IPS-15b (cell line): ENCODE data around the gene SAMD9L.
"Not testable (repeated sequence)": the region's sequence is repeated elsewhere in the genome, so short reads cannot be mapped to it uniquely, and the experiment has no call there.

Experiments used
- H3K27me3 ChIP-seq: one replicate; pipeline ENCODE4 v1.6.1; 2013; ENCODE audit warnings: low read length; ENCODE audit not compliant: control insufficient read depth, insufficient read depth
- H3K36me3 ChIP-seq: one replicate; pipeline ENCODE4 v1.6.1; 2013; ENCODE audit warnings: low read length; ENCODE audit not compliant: control insufficient read depth, insufficient read depth
- H3K4me1 ChIP-seq: one replicate; pipeline ENCODE4 v1.6.1; 2013; ENCODE audit warnings: mild to moderate bottlenecking, low read length; ENCODE audit not compliant: control insufficient read depth, insufficient read depth
- H3K4me3 ChIP-seq: one replicate; pipeline ENCODE4 v1.5.1; 2013; ENCODE audit warnings: low read depth, low read length
- H3K9ac ChIP-seq: one replicate; pipeline ENCODE4 v1.6.1; 2013; ENCODE audit warnings: low read depth, mild to moderate bottlenecking, low read length
- H3K9me3 ChIP-seq: one replicate; pipeline ENCODE4 v1.6.1; 2013; ENCODE audit warnings: mild to moderate bottlenecking, low read length; ENCODE audit not compliant: control insufficient read depth, insufficient read depth

The SAMD9L gene

DNA sequence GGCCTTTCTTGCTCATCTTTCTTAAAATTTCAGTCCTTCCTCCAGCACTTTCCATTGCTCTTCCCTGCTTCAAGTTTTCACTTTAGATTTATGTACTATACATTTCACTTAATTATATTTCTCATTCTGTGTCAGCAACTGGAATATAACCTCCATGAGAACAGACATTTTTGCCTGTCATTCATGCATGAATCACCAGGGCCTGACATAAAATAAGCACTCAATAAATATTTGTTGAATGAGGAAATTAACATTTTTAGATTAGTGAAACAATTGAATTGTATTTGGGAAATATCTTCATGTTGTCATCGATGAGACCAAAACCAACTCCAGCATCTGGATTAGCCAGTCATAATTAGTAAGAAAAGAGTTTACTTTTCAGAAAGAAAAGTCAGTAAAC lies 6.1 kb downstream of the SAMD9L start:
- Histone ChIP-seq H3K27me3 (no peaks in the 10 kb centered on the region), H3K4me3 (no peak overlapping the region), H3K36me3 (no peaks in the 10 kb centered on the region), H3K9ac (no peak overlapping the region), H3K9me3 (no peaks in the 10 kb centered on the region), H3K4me1 (no peaks in the 10 kb centered on the region)

DNA sequence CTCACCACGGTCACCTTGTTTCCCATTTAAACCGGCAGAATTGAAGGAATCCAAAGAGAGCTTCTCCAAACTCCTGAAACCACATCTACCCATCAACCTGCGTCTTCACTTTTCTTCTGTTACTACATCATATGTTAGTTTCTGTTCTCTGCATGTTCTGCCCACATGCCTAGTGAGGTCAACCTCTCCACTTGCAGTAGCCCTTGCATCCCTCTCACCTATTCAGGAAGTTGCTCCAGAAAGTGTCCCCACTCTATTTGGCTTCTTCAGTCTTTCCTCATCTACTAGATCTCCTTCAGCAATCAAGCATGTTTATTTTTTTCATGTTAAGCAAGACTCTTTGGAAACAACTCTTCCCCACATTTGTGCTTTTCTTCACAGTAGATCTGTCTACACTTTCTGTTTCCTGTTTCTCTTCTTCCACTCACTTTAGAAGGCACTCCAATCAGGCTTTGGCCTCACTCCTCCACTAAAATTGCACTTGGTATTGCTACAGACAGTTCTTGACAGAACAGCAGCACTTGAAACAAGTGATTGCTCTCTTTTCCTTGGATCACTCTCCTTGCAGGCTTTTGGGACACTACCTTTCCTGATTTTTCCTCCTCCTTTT lies 7.5 kb downstream of the SAMD9L start:
- no peak overlapping the region for H3K9ac ChIP-seq
- no peaks in the 10 kb centered on the region for H3K4me1 ChIP-seq
- H3K27me3 ChIP-seq, result no peaks in the 10 kb centered on the region
- H3K4me3 ChIP-seq, result no peak overlapping the region
- no peaks in the 10 kb centered on the region for H3K9me3 ChIP-seq
- H3K36me3 ChIP-seq, result no peaks in the 10 kb centered on the region

DNA sequence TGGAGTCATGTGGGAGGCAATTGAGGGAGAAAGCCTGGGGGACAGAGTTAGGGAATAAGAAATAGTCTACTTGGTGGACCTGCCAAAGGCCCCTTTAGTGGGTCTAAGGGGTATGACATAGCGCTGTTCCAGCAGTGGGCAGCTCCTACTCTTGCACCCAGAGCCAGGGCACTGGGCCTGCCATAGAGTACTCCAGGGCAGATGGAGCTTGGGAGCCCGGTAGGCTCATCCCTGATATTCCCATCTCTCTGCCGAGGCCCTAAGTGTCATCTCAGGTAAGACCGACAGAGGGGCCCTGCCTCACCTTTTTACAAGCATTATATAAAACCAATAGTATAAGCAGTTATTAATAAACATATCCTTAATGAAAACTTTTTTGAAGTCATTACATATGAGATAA lies 9.6 kb downstream of the SAMD9L start:
- Histone ChIP-seq H3K4me1 (no peaks in the 10 kb centered on the region), H3K9ac (no peak overlapping the region), H3K27me3 (no peaks in the 10 kb centered on the region), H3K36me3 (no peaks in the 10 kb centered on the region), H3K9me3 (no peaks in the 10 kb centered on the region), H3K4me3 (no peak overlapping the region)

DNA sequence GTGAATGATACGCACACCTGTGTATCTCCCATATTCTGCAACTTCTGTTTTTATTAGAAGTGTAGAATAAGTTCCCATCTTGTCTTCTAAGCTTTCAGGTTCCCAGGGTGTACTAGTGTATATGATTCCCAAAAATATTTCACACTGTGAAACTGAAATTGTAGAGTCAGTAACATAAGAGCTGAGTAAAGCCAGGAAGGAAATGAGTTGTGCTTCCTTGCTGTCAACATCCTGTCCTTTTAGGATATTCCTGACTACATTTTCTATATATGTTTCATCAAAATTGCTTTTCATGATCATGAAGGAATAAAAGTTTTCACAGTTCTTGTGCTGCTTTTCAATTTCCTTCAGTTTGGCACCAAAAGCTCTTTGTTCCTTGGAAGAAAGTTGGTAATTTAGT lies 15.2 kb downstream of the SAMD9L start:
- H3K4me1 ChIP-seq, result no peaks in the 10 kb centered on the region
- H3K9me3 ChIP-seq, result no peaks in the 10 kb centered on the region
- H3K9ac ChIP-seq, result no peak overlapping the region
- H3K4me3 ChIP-seq, result no peak overlapping the region
- H3K36me3 ChIP-seq, result no peaks in the 10 kb centered on the region
- H3K27me3 ChIP-seq, result no peaks in the 10 kb centered on the region

GRCh38 chr7:93132216-93132615 lies 16.0 kb downstream of the SAMD9L start:
- no peak overlapping the region for H3K9ac ChIP-seq
- no peak overlapping the region for H3K4me3 ChIP-seq
- H3K9me3 ChIP-seq, result no peaks in the 10 kb centered on the region
- H3K36me3 ChIP-seq, result no peaks in the 10 kb centered on the region
- no peaks in the 10 kb centered on the region for H3K4me1 ChIP-seq
- H3K27me3 ChIP-seq, result no peaks in the 10 kb centered on the region

DNA sequence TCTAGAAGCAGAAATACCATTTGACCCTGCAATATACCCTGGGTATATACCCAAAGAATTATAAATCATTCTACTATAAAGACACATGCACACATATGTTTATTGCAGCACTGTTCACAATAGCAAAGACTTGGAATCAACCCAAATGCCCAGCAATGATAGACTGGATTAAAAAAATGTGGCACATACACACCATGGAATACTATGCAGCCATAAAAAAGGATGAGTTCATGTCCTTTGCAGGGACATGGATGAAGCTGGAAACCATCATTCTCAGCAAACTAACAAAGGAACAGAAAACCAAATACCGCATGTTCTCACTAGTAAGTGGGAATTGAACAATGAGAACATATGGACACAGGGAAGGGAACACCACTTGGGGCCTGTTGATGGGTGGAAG lies 21.2 kb downstream of the SAMD9L start:
- not testable (repeated sequence) for H3K9me3 ChIP-seq, H3K4me1 ChIP-seq, H3K27me3 ChIP-seq, H3K36me3 ChIP-seq, H3K9ac ChIP-seq, H3K4me3 ChIP-seq

- not testable (repeated sequence) for H3K4me1 ChIP-seq, H3K9ac ChIP-seq, H3K4me3 ChIP-seq, H3K27me3 ChIP-seq, H3K36me3 ChIP-seq, H3K9me3 ChIP-seq
Measured at GRCh38 chr7:93123532-93123931, 24.7 kb downstream of the SAMD9L start.

DNA sequence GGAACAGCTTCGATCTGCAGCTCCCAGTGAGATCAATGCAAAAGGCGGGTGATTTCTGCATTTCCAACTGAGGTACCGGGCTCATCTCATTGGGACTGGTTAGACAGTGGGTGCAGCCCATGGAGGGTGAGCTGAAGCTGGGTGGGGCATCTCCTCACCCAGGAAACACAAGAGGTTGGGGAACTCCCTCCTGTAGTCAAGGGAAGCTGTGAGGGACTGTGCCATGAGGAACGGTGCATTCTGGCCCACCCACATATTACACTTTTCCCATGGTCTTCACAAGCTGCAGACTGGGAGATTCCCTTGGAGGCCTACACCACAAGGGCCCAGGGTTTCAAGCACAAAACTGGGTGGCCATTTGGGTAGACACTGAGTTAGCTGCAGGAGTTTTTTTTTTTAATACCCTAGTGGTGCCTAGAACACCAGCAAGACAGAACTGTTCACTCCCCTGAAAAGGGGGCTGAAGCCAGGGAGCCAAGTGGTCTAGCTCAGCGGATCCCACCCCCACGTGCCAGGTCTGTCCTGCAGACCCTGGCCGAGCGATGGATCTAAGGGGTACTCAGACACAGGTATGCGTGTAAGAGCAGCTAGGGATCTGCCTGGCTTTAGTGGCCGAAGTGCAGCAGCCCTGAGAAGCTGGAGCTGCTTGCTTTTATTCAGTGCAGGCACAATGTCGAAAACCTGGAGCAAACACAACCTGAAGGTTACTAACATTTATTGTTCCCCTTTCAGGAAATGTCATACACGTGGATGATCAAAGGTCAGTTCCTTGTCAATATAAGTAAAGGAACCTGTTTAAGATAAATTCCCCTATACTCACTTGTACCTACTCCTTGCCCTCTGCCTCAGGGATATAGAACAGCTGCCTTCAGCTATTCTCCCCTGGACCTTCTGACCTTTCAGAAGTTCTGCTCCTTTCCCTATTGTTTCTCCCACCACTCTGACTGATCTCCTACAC lies 27.3 kb downstream of the SAMD9L start:
- Histone ChIP-seq H3K4me3 (no peak overlapping the region), H3K36me3 (no peaks in the 10 kb centered on the region), H3K9me3 (no peaks in the 10 kb centered on the region), H3K9ac (no peak overlapping the region), H3K27me3 (no peaks in the 10 kb centered on the region), H3K4me1 (peaks cover 6% of the 10 kb centered on the region)

GRCh38 chr7:93119191-93119905 lies 28.8 kb downstream of the SAMD9L start:
- no peak overlapping the region for H3K4me3 ChIP-seq
- no peak overlapping the region for H3K9ac ChIP-seq
- H3K4me1 ChIP-seq, result peaks cover 6% of the 10 kb centered on the region
- no peaks in the 10 kb centered on the region for H3K9me3 ChIP-seq
- H3K36me3 ChIP-seq, result no peaks in the 10 kb centered on the region
- no peaks in the 10 kb centered on the region for H3K27me3 ChIP-seq

GRCh38 chr7:93117852-93118530 lies 30.2 kb downstream of the SAMD9L start, which contains the start of gene SAMD9:
Gene SAMD9, minus strand, starts transcription at chr7:93117979. Its CDS starts 11,882 bp downstream, at chr7:93106097.
- Histone ChIP-seq H3K27me3 (no peaks in the 10 kb centered on the region), H3K9ac (no peak within 1 kb of the TSS), H3K4me1 (peaks cover 6% of the 10 kb centered on the region), H3K36me3 (no peaks in the 10 kb centered on the region), H3K4me3 (no peak within 1 kb of the TSS), H3K9me3 (no peaks in the 10 kb centered on the region)

DNA sequence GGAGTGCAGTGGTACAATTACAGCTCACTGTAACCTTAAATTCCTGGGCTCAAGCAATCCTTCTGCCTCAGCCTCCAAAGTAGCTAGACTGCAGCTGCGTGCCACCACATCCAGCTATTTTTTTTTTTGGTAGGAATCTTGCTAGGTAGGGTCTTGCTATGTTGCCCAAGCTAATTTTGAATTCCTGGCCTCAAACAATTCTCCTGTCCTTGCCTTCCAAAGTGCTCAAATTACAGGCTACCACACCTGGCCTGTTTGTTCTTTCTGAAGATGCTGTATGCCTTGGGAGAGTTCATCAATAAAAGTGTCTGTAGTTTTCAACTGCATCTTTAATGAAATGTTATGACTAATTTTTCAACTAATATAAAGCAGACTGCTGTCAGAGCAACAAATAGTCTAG lies 30.9 kb downstream of the SAMD9L start:
- no peak overlapping the region for H3K4me3 ChIP-seq
- H3K9me3 ChIP-seq, result no peaks in the 10 kb centered on the region
- H3K4me1 ChIP-seq, result peaks cover 6% of the 10 kb centered on the region
- no peaks in the 10 kb centered on the region for H3K27me3 ChIP-seq
- H3K36me3 ChIP-seq, result no peaks in the 10 kb centered on the region
- no peak overlapping the region for H3K9ac ChIP-seq
